Activated T-cell treated with anti-CD3 and anti-CD28 coated beads, Interleukin-2, amount 50 U/mL, for 72 hours (primary cell): Measurements from ENCODE around the gene TTC13. TPM values are rescaled to one million over a fixed set of nuclear protein-coding genes. Genes with fewer than 3 reads are reported as not detected.
A peak's percentile ranks its signal among the peaks of the same experiment; 100 is the strongest.

ENCODE experiments used
- ATAC-seq, 2 donors: fragments of 150-1000 bp; cut with Tn5 transposase; replicated peaks in 1 of 2; 2 replicates each; pipeline ENCODE4 v1.10.0; 2021; ENCODE audit warnings: moderate library complexity in 2 of 2, mild to moderate bottlenecking in 1 of 2
- DNase-seq, 2 donors: peaks; one replicate each; pipeline ENCODE4 v3.0.0; 2021 to 2022; ENCODE audit warnings: mixed read lengths in 1 of 2
- H3K27ac Mint-ChIP-seq: one replicate; pipeline ENCODE4 v1.8.0; 2022; ENCODE audit warnings: mild to moderate bottlenecking, moderate library complexity, mixed read lengths
- H3K27me3 Mint-ChIP-seq: one replicate; pipeline ENCODE4 v1.8.0; 2022; ENCODE audit warnings: low read depth, mixed read lengths
- H3K36me3 Mint-ChIP-seq, 2 donors: one replicate each; pipeline ENCODE4 v1.8.0; 2022; ENCODE audit warnings: mixed read lengths in 2 of 2, mild to moderate bottlenecking in 1 of 2; ENCODE audit not compliant: insufficient read depth in 2 of 2
- H3K4me1 Mint-ChIP-seq: one replicate; pipeline ENCODE4 v1.8.0; 2022; ENCODE audit warnings: low read depth, mixed read lengths
- H3K4me3 Mint-ChIP-seq, 2 donors: one replicate each; pipeline ENCODE4 v1.8.0; 2022; ENCODE audit warnings: mild to moderate bottlenecking in 2 of 2, mixed read lengths in 2 of 2, moderate library complexity in 2 of 2
- H3K9me3 Mint-ChIP-seq, 2 donors: one replicate each; pipeline ENCODE4 v1.8.0; 2022; ENCODE audit warnings: mixed read lengths in 2 of 2
- total RNA-seq, 2 donors: library from RNA; stranded (reverse); gene quantifications; one replicate each; pipeline ENCODE4 v1.2.3, GENCODE V29; 2022

Gene TTC13
- total RNA-seq, 2 donors from 2014 or later, result 18.6 to 18.8 TPM

DNA sequence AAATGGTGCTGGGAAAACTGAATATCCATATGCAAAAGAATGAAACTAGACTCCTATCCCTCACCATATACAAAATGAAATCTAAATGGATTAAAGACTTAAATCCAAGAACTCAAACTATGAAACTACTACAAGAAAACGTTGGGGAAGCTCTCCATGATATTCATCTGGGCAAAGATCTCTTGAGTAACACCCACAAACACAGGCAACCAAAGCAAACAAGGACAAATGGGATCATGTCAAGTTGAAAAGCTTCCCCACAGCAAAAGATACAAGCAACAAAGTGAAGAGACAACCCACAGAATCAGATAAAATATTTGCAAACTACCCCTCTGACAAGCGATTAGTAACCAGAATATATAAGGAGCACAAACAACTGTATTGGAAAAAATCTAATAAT, 13.8 kb downstream of the TTC13 start:
- no peak overlapping the region for H3K27ac Mint-ChIP-seq
- no peaks in the 10 kb centered on the region for H3K27me3 Mint-ChIP-seq
- ATAC-seq (no peak), DNase-seq (no peak)
- H3K9me3 Mint-ChIP-seq, result no peaks in the 10 kb centered on the region
- H3K4me3 Mint-ChIP-seq, result no peak overlapping the region
- H3K4me1 Mint-ChIP-seq, result peaks cover 9% of the 10 kb centered on the region
- H3K36me3 Mint-ChIP-seq, result peaks cover 0 to 2% of the 10 kb centered on the region in 2 donors

DNA sequence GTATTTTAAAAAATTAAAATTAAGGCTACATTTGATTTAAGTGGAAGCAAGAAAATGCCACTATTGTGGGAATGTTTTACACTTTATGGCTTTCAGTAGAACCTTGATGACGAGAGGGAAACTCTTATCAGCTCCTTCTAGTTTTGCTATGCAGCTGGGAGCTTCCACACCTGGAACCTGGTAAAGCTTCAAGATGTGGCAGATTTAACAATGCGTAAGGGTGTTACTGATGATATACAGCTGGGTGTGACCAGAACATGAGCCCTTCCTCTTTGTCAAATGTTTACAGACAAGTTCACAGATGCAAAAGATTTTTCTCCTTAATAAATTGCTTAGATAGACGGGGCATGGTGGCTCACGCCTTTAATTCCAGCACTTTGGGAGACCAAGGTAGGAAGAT, 20.3 kb downstream of the TTC13 start:
- H3K4me1 Mint-ChIP-seq, result no peaks in the 10 kb centered on the region
- no peak for ATAC-seq
- no peak for DNase-seq
- no peaks in the 10 kb centered on the region for H3K27me3 Mint-ChIP-seq
- peaks cover 0 to 3% of the 10 kb centered on the region in 2 donors for H3K36me3 Mint-ChIP-seq
- H3K9me3 Mint-ChIP-seq, result no peaks in the 10 kb centered on the region
- H3K4me3 Mint-ChIP-seq, result no peak overlapping the region
- H3K27ac Mint-ChIP-seq, result no peak overlapping the region

GRCh38 chr1:230957580-230957989, 21.1 kb downstream of the TTC13 start:
- H3K4me3 Mint-ChIP-seq, result no peak overlapping the region
- H3K27me3 Mint-ChIP-seq, result no peaks in the 10 kb centered on the region
- H3K4me1 Mint-ChIP-seq, result no peaks in the 10 kb centered on the region
- DNase-seq (no peak), ATAC-seq (peak in 1 of 2 donors; percentile 26)
- no peaks in the 10 kb centered on the region for H3K9me3 Mint-ChIP-seq
- no peak overlapping the region for H3K27ac Mint-ChIP-seq
- peaks cover 0 to 4% of the 10 kb centered on the region in 2 donors for H3K36me3 Mint-ChIP-seq

- H3K4me3 Mint-ChIP-seq, result no peak overlapping the region
- H3K36me3 Mint-ChIP-seq, result peaks cover 0 to 8% of the 10 kb centered on the region in 2 donors
- DNase-seq (no peak), ATAC-seq (no peak)
- H3K4me1 Mint-ChIP-seq, result no peaks in the 10 kb centered on the region
- H3K27ac Mint-ChIP-seq, result no peak overlapping the region
- no peaks in the 10 kb centered on the region for H3K9me3 Mint-ChIP-seq
- H3K27me3 Mint-ChIP-seq, result no peaks in the 10 kb centered on the region
These were observed 28.3 kb downstream of the TTC13 start for GRCh38 chr1:230950404-230950803.

GRCh38 chr1:230948903-230949302, 29.8 kb downstream of the TTC13 start:
- no peaks in the 10 kb centered on the region for H3K27me3 Mint-ChIP-seq

DNA sequence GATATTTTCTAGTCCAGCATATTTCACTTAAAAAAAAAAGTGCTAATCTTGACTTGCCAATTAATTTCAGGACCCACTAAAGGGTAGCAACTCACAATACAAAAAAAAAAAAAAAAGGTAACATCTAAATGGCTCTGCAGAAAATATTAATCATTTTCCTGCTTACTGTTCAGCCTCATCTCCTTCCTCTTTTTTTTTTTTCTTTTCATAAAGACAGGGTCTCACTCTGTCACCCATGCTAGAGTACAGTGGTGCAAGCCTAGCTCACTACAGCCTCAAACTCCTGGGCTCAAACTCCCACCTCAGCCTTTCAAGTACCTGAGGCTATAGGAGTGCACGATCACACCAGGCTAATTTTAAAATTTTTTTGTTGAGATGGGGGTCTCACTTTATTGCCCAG, 30.4 kb downstream of the TTC13 start:
- DNase-seq, result no peak
- H3K36me3 Mint-ChIP-seq, result peaks cover 0 to 8% of the 10 kb centered on the region in 2 donors
- no peaks in the 10 kb centered on the region for H3K4me1 Mint-ChIP-seq
- no peaks in the 10 kb centered on the region for H3K27me3 Mint-ChIP-seq
- H3K9me3 Mint-ChIP-seq, result no peaks in the 10 kb centered on the region
- no peak for ATAC-seq
- peak overlapping the region; percentile 11 for H3K27ac Mint-ChIP-seq
- H3K4me3 Mint-ChIP-seq, result no peak overlapping the region

More at GRCh38 chr1:230948903-230949302, 29.8 kb downstream of the TTC13 start:
- Mint-ChIP-seq H3K4me3 (no peak overlapping the region), H3K4me1 (no peaks in the 10 kb centered on the region), H3K9me3 (no peaks in the 10 kb centered on the region), H3K27ac (no peak overlapping the region), H3K36me3 (peaks cover 0 to 8% of the 10 kb centered on the region in 2 donors)
- DNase-seq, result no peak
- no peak for ATAC-seq

GRCh38 chr1:230943048-230943593, 35.5 kb downstream of the TTC13 start:
- Mint-ChIP-seq H3K27me3 (no peaks in the 10 kb centered on the region), H3K9me3 (no peaks in the 10 kb centered on the region), H3K4me3 (no peak overlapping the region), H3K27ac (no peak overlapping the region), H3K36me3 (peaks cover 0 to 2% of the 10 kb centered on the region in 2 donors), H3K4me1 (peaks cover 5% of the 10 kb centered on the region)
- DNase-seq, result no peak
- no peak for ATAC-seq

DNA sequence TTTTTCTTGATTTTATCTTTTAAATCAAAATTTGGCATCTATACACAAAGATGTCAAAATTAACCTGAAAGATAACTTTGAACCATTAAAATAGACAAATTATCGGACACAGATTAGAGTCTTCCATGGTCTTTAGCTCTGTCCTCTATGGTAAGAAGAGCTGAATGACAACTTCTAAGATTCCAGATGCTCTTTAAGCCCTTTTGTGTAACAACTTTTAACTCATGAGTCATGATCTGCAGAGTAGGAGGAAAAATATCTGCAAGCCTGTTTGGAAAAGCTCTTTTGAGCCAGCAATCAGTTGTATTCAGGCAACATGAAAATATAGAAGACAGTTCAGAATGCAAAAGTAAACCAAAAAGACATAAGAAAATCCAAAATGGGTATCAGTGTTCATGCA, 37.8 kb downstream of the TTC13 start:
- ATAC-seq (no peak), DNase-seq (no peak)
- Mint-ChIP-seq H3K27ac (no peak overlapping the region), H3K27me3 (no peaks in the 10 kb centered on the region), H3K36me3 (peaks cover 0 to 2% of the 10 kb centered on the region in 2 donors), H3K4me1 (peaks cover 14% of the 10 kb centered on the region), H3K4me3 (no peak overlapping the region), H3K9me3 (no peaks in the 10 kb centered on the region)

GRCh38 chr1:230939806-230940489, 38.7 kb downstream of the TTC13 start:
- Mint-ChIP-seq H3K27ac (no peak overlapping the region), H3K36me3 (no peaks in the 10 kb centered on the region), H3K4me3 (no peak overlapping the region), H3K9me3 (no peaks in the 10 kb centered on the region), H3K4me1 (peaks cover 14% of the 10 kb centered on the region), H3K27me3 (no peaks in the 10 kb centered on the region)
- no peak for DNase-seq
- ATAC-seq, result no peak

DNA sequence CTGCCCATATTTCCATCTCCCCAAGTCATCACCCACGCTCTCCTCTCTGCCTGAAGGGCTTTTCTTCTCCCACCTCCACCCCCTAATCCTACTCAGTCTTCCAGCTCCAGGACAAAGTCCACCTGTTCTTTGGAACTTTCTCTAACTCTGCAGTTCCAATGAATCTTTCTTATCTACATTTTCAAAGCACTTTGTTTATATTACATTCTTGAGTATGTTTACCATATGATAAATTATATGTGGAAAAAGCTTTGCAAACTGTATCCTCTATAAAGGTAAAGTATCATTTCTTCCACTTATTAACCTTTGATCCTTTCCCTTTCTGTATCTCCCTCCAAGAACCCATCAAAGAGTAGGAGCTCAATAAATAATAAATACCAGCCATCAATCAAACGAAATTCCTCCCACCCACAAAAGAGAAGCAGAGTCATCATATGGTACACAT, 39.7 kb downstream of the TTC13 start:
- peaks cover 14% of the 10 kb centered on the region for H3K4me1 Mint-ChIP-seq
- H3K36me3 Mint-ChIP-seq, result no peaks in the 10 kb centered on the region
- peak overlapping the region; percentile 66 for H3K27ac Mint-ChIP-seq
- ATAC-seq (no peak), DNase-seq (no peak)
- no peaks in the 10 kb centered on the region for H3K9me3 Mint-ChIP-seq
- H3K4me3 Mint-ChIP-seq, result no peak overlapping the region
- no peaks in the 10 kb centered on the region for H3K27me3 Mint-ChIP-seq

- Mint-ChIP-seq H3K27me3 (no peaks in the 10 kb centered on the region), H3K9me3 (no peaks in the 10 kb centered on the region), H3K27ac (peak overlapping the region; percentile 49), H3K4me3 (no peak overlapping the region), H3K4me1 (peaks cover 9% of the 10 kb centered on the region), H3K36me3 (no peaks in the 10 kb centered on the region)
- DNase-seq (no peak), ATAC-seq (no peak)
These were observed 41.3 kb downstream of the TTC13 start for GRCh38 chr1:230937371-230937770.

GRCh38 chr1:230936475-230936874, 42.2 kb downstream of the TTC13 start:
- Mint-ChIP-seq H3K36me3 (no peaks in the 10 kb centered on the region), H3K4me3 (no peak overlapping the region), H3K27me3 (no peaks in the 10 kb centered on the region), H3K4me1 (peaks cover 9% of the 10 kb centered on the region), H3K27ac (peak overlapping the region; percentile 49), H3K9me3 (no peaks in the 10 kb centered on the region)
- DNase-seq, result no peak
- no peak for ATAC-seq

DNA sequence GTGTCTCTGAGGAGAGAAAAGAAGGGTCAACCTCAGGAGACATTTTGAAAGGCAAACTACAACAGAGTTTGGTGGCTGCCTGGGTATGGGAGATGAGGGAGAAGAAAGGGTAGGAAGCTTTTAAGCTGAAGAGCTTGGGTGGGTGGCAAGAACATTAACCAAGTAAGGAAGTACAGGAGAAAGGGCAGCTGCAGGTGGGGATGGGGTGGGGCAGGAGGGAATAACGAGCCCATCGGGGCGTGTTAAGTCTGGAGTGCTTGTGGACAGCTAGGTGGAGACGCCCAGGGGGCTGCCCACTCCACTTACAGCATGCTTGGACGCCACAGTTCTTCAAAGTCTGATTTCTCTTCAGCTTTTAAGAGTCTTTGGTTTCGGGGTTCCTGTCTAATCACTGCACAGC, 42.8 kb downstream of the TTC13 start:
- H3K27ac Mint-ChIP-seq, result no peak overlapping the region
- ATAC-seq (no peak), DNase-seq (no peak)
- no peaks in the 10 kb centered on the region for H3K27me3 Mint-ChIP-seq
- H3K36me3 Mint-ChIP-seq, result no peaks in the 10 kb centered on the region
- no peaks in the 10 kb centered on the region for H3K9me3 Mint-ChIP-seq
- no peak overlapping the region for H3K4me3 Mint-ChIP-seq
- peaks cover 9% of the 10 kb centered on the region for H3K4me1 Mint-ChIP-seq

GRCh38 chr1:230930986-230931385, 47.7 kb downstream of the TTC13 start:
- Mint-ChIP-seq H3K9me3 (no peaks in the 10 kb centered on the region), H3K4me1 (no peaks in the 10 kb centered on the region), H3K27ac (no peak overlapping the region), H3K27me3 (no peaks in the 10 kb centered on the region), H3K4me3 (no peak overlapping the region), H3K36me3 (peaks cover 5 to 8% of the 10 kb centered on the region in 2 donors)
- ATAC-seq, result no peak
- DNase-seq, result no peak
